OCI-LY7 (cell line): ENCODE measurements around the gene DPH6. TPM values are rescaled to one million over a fixed set of nuclear protein-coding genes. Genes with fewer than 3 reads are reported as not detected.

Experiments
- BruUV-seq: library from RNA; stranded (reverse); fragments of 400-500 nt; replicated peaks from 2 replicates; lab custom pipeline; 2021; lab: Mats Ljungman, UMichigan
- CTCF ChIA-PET: fragments of 300-600 bp; sonication (Branson Sonifier 250); formaldehyde crosslinking; loops from one replicate; lab custom pipeline; 2022; ENCODE audit warnings: antibody characterized with exemption; ENCODE audit not compliant: unreplicated experiment; lab: Charles Lee
- POLR2A ChIA-PET: fragments of 300-600 bp; sonication (Branson Sonifier 250); formaldehyde crosslinking; loops from one replicate; lab custom pipeline; 2022; ENCODE audit warnings: antibody characterized with exemption; lab: Charles Lee
- DNase-seq: peaks from one replicate; pipeline ENCODE4 v3.0.0-alpha.2; 2015; ENCODE audit warnings: low spot score
- H2AFZ ChIP-seq: fragments of 200-600 bp; sonication (generic), shearing (Covaris generic); 2 replicates; pipeline ENCODE4 v1.6.1; 2014; ENCODE audit warnings: mild to moderate bottlenecking, antibody characterized with exemption, low read length, moderate library complexity
- H3K27ac ChIP-seq: fragments of 200-600 bp; sonication (generic); 2 replicates; pipeline ENCODE4 v1.5.1; 2014; ENCODE audit warnings: mixed run types, low read depth, mild to moderate bottlenecking, moderate library complexity, low read length, inconsistent platforms; ENCODE audit not compliant: poor library complexity, severe bottlenecking
- H3K36me3 ChIP-seq: fragments of 200-600 bp; sonication (generic); 2 replicates; pipeline ENCODE4 v1.6.1; 2014; ENCODE audit warnings: mild to moderate bottlenecking, antibody characterized with exemption, low read length, moderate library complexity, mixed read lengths; ENCODE audit not compliant: insufficient read depth
- H3K4me1 ChIP-seq: fragments of 200-600 bp; sonication (generic); 2 replicates; pipeline ENCODE4 v1.5.1; 2014; ENCODE audit warnings: mild to moderate bottlenecking, low read length; ENCODE audit not compliant: insufficient read depth, poor library complexity, severe bottlenecking
- H3K4me2 ChIP-seq: fragments of 200-600 bp; sonication (generic); 2 replicates; pipeline ENCODE4 v1.6.1; 2014; ENCODE audit warnings: mild to moderate bottlenecking, low read length
- H3K4me3 ChIP-seq: fragments of 200-600 bp; sonication (generic); 2 replicates; pipeline ENCODE4 v1.5.1; 2014; ENCODE audit warnings: mild to moderate bottlenecking, low read depth, low read length; ENCODE audit not compliant: poor library complexity, severe bottlenecking
- H3K79me2 ChIP-seq: fragments of 200-600 bp; sonication (generic); 2 replicates; pipeline ENCODE4 v1.6.1; 2016; ENCODE audit warnings: low read depth, mild to moderate bottlenecking, low read length, moderate library complexity, mixed read lengths; ENCODE audit not compliant: insufficient read depth
- H3K9me2 ChIP-seq: fragments of 200-600 bp; sonication (generic); 2 replicates; pipeline ENCODE4 v1.6.1; 2016; ENCODE audit warnings: mild to moderate bottlenecking, low read length, mixed read lengths; ENCODE audit not compliant: insufficient read depth
- H3K9me3 ChIP-seq: fragments of 200-600 bp; sonication (generic); 2 replicates; pipeline ENCODE4 v1.6.1; 2014; ENCODE audit warnings: mild to moderate bottlenecking, mixed run types, low read length, mixed read lengths
- H4K20me1 ChIP-seq: fragments of 200-600 bp; sonication (generic); 2 replicates; pipeline ENCODE4 v1.6.1; 2014; ENCODE audit warnings: mild to moderate bottlenecking, antibody characterized with exemption, low read length, moderate library complexity, mixed read lengths; ENCODE audit not compliant: insufficient read depth
- CTCF ChIP-seq: fragments of 200-600 bp; sonication (generic); conservative IDR thresholded peaks from 2 replicates; pipeline ENCODE4 v1.5.1; 2014; ENCODE audit warnings: mild to moderate bottlenecking, antibody characterized with exemption, low read length, moderate library complexity, mixed read lengths
- EZH2phosphoT487 ChIP-seq: fragments of 200-600 bp; sonication (generic); IDR thresholded peaks from 2 replicates; pipeline ENCODE4 v1.6.1; 2018; ENCODE audit warnings: low read depth, borderline replicate concordance, mild to moderate bottlenecking, mixed run types, antibody characterized with exemption, low read length, moderate library complexity, mixed read lengths
- intact Hi-C: fragments of 100-400 bp; cut with micrococcal nuclease; formaldehyde crosslinking; loops from one replicate; pipeline ENCODE4 v1.10.0; 2022; ENCODE audit not compliant: unreplicated experiment
- total RNA-seq, 2 experiments: library from RNA; depleted of rRNA in 1 of 2; stranded (reverse); fragments of >200 nt in 1 of 2; shearing (Covaris generic) in 1 of 2; gene quantifications; 2 replicates each; pipeline ENCODE4 v1.2.3, GENCODE V29; 2014 to 2022

DPH6 gene
- total RNA-seq, 2 experiments from 2014 or later = 12.6 to 21.4 TPM

GRCh38 chr15:35358824-35359223, 187.1 kb downstream of the DPH6 start:
- Histone ChIP-seq H3K4me1 (no peaks in the 10 kb centered on the region), H3K36me3 (no peaks in the 10 kb centered on the region), H3K79me2 (no peaks in the 10 kb centered on the region), H3K9me3 (0 out of 2 replicates have a peak, but pooled peaks cover 3% of the 10 kb centered on the region), H2AFZ (no peak overlapping the region), H3K4me2 (no peak overlapping the region), H3K9me2 (no peaks in the 10 kb centered on the region), H4K20me1 (no peaks in the 10 kb centered on the region), H3K4me3 (no peak overlapping the region), H3K27ac (no peak overlapping the region)
- ChIA-PET POLR2A (no interaction called here), CTCF (no interaction called here)
- TF ChIP-seq CTCF = no peak
- TF ChIP-seq EZH2phosphoT487 = no peak
- intact Hi-C loops = no loop called here
- DNase-seq = no peak
- BruUV-seq = no TSS peak

GRCh38 chr15:35351059-35351458, 194.9 kb downstream of the DPH6 start:
- Histone ChIP-seq H3K4me2 (no peak overlapping the region), H2AFZ (no peak overlapping the region), H3K79me2 (no peaks in the 10 kb centered on the region), H3K4me3 (no peak overlapping the region), H3K27ac (no peak overlapping the region), H3K4me1 (no peaks in the 10 kb centered on the region), H4K20me1 (no peaks in the 10 kb centered on the region), H3K9me3 (no peaks in the 10 kb centered on the region), H3K9me2 (no peaks in the 10 kb centered on the region), H3K36me3 (no peaks in the 10 kb centered on the region)
- intact Hi-C loops = no loop called here
- BruUV-seq = no TSS peak
- CTCF ChIA-PET = no interaction called here
- TF ChIP-seq EZH2phosphoT487 (no peak), CTCF (no peak)
- POLR2A ChIA-PET = interaction anchor here (1.0 kb wide), 1 partner anchor 93 kb away, joined by 8 read pairs; no protein-coding TSS in a partner anchor
- DNase-seq = no peak

GRCh38 chr15:35349916-35350315, 196.0 kb downstream of the DPH6 start:
- H3K27ac ChIP-seq = no peak overlapping the region
- H3K79me2 ChIP-seq = no peaks in the 10 kb centered on the region
- no peak for TF ChIP-seq CTCF
- no peak for TF ChIP-seq EZH2phosphoT487
- no peaks in the 10 kb centered on the region for H4K20me1 ChIP-seq
- H3K4me3 ChIP-seq = no peak overlapping the region
- H3K4me1 ChIP-seq = no peaks in the 10 kb centered on the region
- no peaks in the 10 kb centered on the region for H3K9me2 ChIP-seq
- H3K9me3 ChIP-seq = no peaks in the 10 kb centered on the region
- H2AFZ ChIP-seq = no peak overlapping the region
- no TSS peak for BruUV-seq
- H3K36me3 ChIP-seq = no peaks in the 10 kb centered on the region
- no peak overlapping the region for H3K4me2 ChIP-seq
- intact Hi-C loops = no loop called here
- ChIA-PET CTCF (no interaction called here), POLR2A (no interaction called here)
- DNase-seq = no peak
